ENCODE results near the gene LASP1NB.
"Not testable (repeated sequence)": the region's sequence is repeated elsewhere in the genome, so short reads cannot be mapped to it uniquely, and the experiment has no call there.

The LASP1NB gene

GRCh38 chr17:38942696-38943334 is 17.4 kb downstream of the LASP1NB start:
- Histone ChIP-seq H3K4me2 (ENCODE audit: low read length) (no peak overlapping the region), H3K9ac (no peak overlapping the region), H3K4me1 (no peaks in the 10 kb centered on the region), H3K4me3 (ENCODE audit: low read depth, low read length) (no peak overlapping the region), H2AFZ (no peak overlapping the region), H3K27me3 (ENCODE audit: control insufficient read depth, insufficient read depth, low read length) (no peaks in the 10 kb centered on the region), H3K36me3 (ENCODE audit: control insufficient read depth, insufficient read depth, low read length) (no peaks in the 10 kb centered on the region), H3K9me3 (ENCODE audit: control insufficient read depth, low read length) (no peaks in the 10 kb centered on the region), H3K27ac (no peak overlapping the region), H3K79me2 (no peaks in the 10 kb centered on the region)
- no peak for TF ChIP-seq CTCF (IDR thresholded peaks at IDR 0.05)

DNA sequence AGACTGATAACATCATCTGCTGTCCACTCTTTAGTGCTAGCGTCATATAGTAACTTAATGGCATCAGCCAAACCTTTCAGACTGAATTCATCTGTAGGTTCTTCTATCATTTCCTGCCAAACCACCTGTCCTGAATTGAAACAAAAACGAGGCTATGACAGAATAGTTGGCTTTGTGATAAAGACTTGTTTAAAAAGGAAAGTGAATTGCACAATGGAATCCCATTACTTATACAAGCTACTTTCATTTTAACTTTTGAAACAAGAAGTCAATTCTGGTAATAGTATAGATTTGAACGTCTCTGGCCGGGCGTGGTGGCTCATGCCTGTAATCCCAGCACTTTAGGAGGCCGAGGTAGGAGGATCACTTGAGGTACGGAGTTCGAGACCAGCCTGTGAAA is 18.2 kb downstream of the LASP1NB start:
- TF ChIP-seq CTCF (IDR thresholded peaks at IDR 0.05) = no peak
- Histone ChIP-seq H3K9me3 (ENCODE audit: control insufficient read depth, low read length) (no peaks in the 10 kb centered on the region), H3K4me1 (no peaks in the 10 kb centered on the region), H3K79me2 (no peaks in the 10 kb centered on the region), H2AFZ (no peak overlapping the region), H3K27ac (no peak overlapping the region), H3K4me2 (ENCODE audit: low read length) (no peak overlapping the region), H3K27me3 (ENCODE audit: control insufficient read depth, insufficient read depth, low read length) (no peaks in the 10 kb centered on the region), H3K9ac (no peak overlapping the region), H3K36me3 (ENCODE audit: control insufficient read depth, insufficient read depth, low read length) (no peaks in the 10 kb centered on the region), H3K4me3 (ENCODE audit: low read depth, low read length) (no peak overlapping the region)

GRCh38 chr17:38947189-38947588 is 21.8 kb downstream of the LASP1NB start:
- no peak overlapping the region for H3K27ac ChIP-seq
- no peaks in the 10 kb centered on the region for H3K79me2 ChIP-seq
- no peak overlapping the region for H3K4me2 ChIP-seq (ENCODE audit: low read length)
- H3K9ac ChIP-seq = no peak overlapping the region
- no peak overlapping the region for H2AFZ ChIP-seq
- no peaks in the 10 kb centered on the region for H3K27me3 ChIP-seq (ENCODE audit: control insufficient read depth, insufficient read depth, low read length)
- no peak for TF ChIP-seq CTCF (IDR thresholded peaks at IDR 0.05)
- no peaks in the 10 kb centered on the region for H3K4me1 ChIP-seq
- no peak overlapping the region for H3K4me3 ChIP-seq (ENCODE audit: low read depth, low read length)
- H3K9me3 ChIP-seq (ENCODE audit: control insufficient read depth, low read length) = no peaks in the 10 kb centered on the region
- H3K36me3 ChIP-seq (ENCODE audit: control insufficient read depth, insufficient read depth, low read length) = no peaks in the 10 kb centered on the region

- not testable (repeated sequence) for H3K36me3 ChIP-seq (ENCODE audit: control insufficient read depth, insufficient read depth, low read length); H3K9ac ChIP-seq; H3K4me3 ChIP-seq (ENCODE audit: low read depth, low read length); H3K27me3 ChIP-seq (ENCODE audit: control insufficient read depth, insufficient read depth, low read length); H3K79me2 ChIP-seq; H2AFZ ChIP-seq; H3K4me1 ChIP-seq; H3K4me2 ChIP-seq (ENCODE audit: low read length); H3K9me3 ChIP-seq (ENCODE audit: control insufficient read depth, low read length); H3K27ac ChIP-seq
These were observed 28.4 kb downstream of the LASP1NB start for GRCh38 chr17:38953800-38954199.

DNA sequence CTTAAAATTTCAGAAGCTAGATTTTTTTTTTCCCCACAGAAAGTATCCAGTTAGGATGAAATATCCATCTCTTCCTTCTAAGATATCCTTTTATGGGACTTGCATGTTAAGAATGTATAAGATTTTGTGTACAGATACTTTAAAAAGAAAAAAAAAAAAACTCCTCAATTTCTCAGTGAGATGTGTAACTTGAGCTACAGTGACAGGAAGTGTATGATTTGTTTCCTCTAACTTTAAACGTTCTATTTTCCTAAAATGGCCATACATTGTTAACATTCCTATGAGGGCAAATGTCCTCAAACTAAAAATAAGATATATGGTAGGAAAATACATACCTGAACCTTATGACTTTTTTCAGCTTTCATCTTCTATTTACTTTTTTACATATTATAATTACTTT is 32.9 kb downstream of the LASP1NB start:
- H3K9me3 ChIP-seq (ENCODE audit: control insufficient read depth, low read length) = no peaks in the 10 kb centered on the region
- no peak overlapping the region for H2AFZ ChIP-seq
- H3K4me1 ChIP-seq = no peaks in the 10 kb centered on the region
- no peaks in the 10 kb centered on the region for H3K79me2 ChIP-seq
- no peak for TF ChIP-seq CTCF (IDR thresholded peaks at IDR 0.05)
- no peak overlapping the region for H3K4me3 ChIP-seq (ENCODE audit: low read depth, low read length)
- no peak overlapping the region for H3K27ac ChIP-seq
- no peaks in the 10 kb centered on the region for H3K36me3 ChIP-seq (ENCODE audit: control insufficient read depth, insufficient read depth, low read length)
- no peak overlapping the region for H3K9ac ChIP-seq
- H3K27me3 ChIP-seq (ENCODE audit: control insufficient read depth, insufficient read depth, low read length) = no peaks in the 10 kb centered on the region
- no peak overlapping the region for H3K4me2 ChIP-seq (ENCODE audit: low read length)
